ENCODE data around the gene EVX2.

- TF ChIP-seq CTCF (IDR thresholded peaks at IDR 0.05) (no peak), ZFX (IDR thresholded peaks at IDR 0.05; ENCODE audit: borderline replicate concordance) (no peak)
Observed at GRCh38 chr2:176130147-176130956, 46.6 kb upstream of the EVX2 start.

Data from 22Rv1 (cell line).